ENCODE results near the gene KYAT1. TPM values are rescaled to one million over a fixed set of nuclear protein-coding genes. Genes with fewer than 3 reads are reported as not detected.
A peak's percentile ranks its signal among the peaks of the same experiment; 100 is the strongest.

Gene KYAT1
- total and polyA plus RNA-seq, 8 donors: 6.2 to 9.6 (median 7.2) TPM

- peak overlapping the region; percentile 80 to 91 for H3K27ac ChIP-seq
Measured at GRCh38 chr9:128913048-128913900, 31.5 kb upstream of the KYAT1 start.

GRCh38 chr9:128912270-128912853 is 30.6 kb upstream of the KYAT1 start:
- ATAC-seq (peak; percentile 68), DNase-seq (peak in 3 of 4 donors; percentile 68 to 82 (median 73))
- TF ChIP-seq CTCF (IDR thresholded peaks at IDR 0.05): no peak
- Histone ChIP-seq H3K4me3 (peak overlapping the region in 1 of 2 donors; percentile 23), H3K36me3 (peaks cover 0 to 65% of the 10 kb centered on the region in 2 donors), H3K9me3 (no peaks in the 10 kb centered on the region), H3K27me3 (no peaks in the 10 kb centered on the region), H3K4me1 (peaks cover 43 to 82% of the 10 kb centered on the region in 2 donors), H3K27ac (peak overlapping the region; percentile 80 to 91)
- intact Hi-C loops (cut with DNase I): no loop called here

More at GRCh38 chr9:128913048-128913900, 31.5 kb upstream of the KYAT1 start:
- ATAC-seq: peak; percentile 11
- H3K4me3 ChIP-seq: peak overlapping the region in 1 of 2 donors; percentile 23
- TF ChIP-seq CTCF (IDR thresholded peaks at IDR 0.05): no peak
- peaks cover 0 to 65% of the 10 kb centered on the region in 2 donors for H3K36me3 ChIP-seq
- DNase-seq: no peak
- H3K4me1 ChIP-seq: peaks cover 45 to 85% of the 10 kb centered on the region in 2 donors
- H3K27me3 ChIP-seq: no peaks in the 10 kb centered on the region
- intact Hi-C loops (cut with DNase I): no loop called here
- no peaks in the 10 kb centered on the region for H3K9me3 ChIP-seq

GRCh38 chr9:128911529-128912035 is 29.8 kb upstream of the KYAT1 start:
- Histone ChIP-seq H3K27me3 (no peaks in the 10 kb centered on the region), H3K4me1 (peaks cover 39 to 74% of the 10 kb centered on the region in 2 donors), H3K4me3 (no peak overlapping the region), H3K9me3 (no peaks in the 10 kb centered on the region), H3K36me3 (peaks cover 0 to 65% of the 10 kb centered on the region in 2 donors), H3K27ac (peak overlapping the region; percentile 80 to 91)
- DNase-seq (peak in 3 of 4 donors; percentile 60 to 83 (median 63)), ATAC-seq (peak; percentile 22)
- TF ChIP-seq CTCF (IDR thresholded peaks at IDR 0.05): no peak
- intact Hi-C loops (cut with DNase I): no loop called here

- no peak for TF ChIP-seq CTCF (IDR thresholded peaks at IDR 0.05)
- peaks cover 0 to 62% of the 10 kb centered on the region in 2 donors for H3K36me3 ChIP-seq
- no peak for ATAC-seq
- intact Hi-C loops (cut with DNase I): no loop called here
- H3K27me3 ChIP-seq: no peaks in the 10 kb centered on the region
- H3K4me1 ChIP-seq: peaks cover 35 to 67% of the 10 kb centered on the region in 2 donors
- no peaks in the 10 kb centered on the region for H3K9me3 ChIP-seq
- peak overlapping the region; percentile 80 to 91 for H3K27ac ChIP-seq
- DNase-seq: no peak
- H3K4me3 ChIP-seq: no peak overlapping the region
Measured at GRCh38 chr9:128910906-128911305, 29.2 kb upstream of the KYAT1 start.

DNA sequence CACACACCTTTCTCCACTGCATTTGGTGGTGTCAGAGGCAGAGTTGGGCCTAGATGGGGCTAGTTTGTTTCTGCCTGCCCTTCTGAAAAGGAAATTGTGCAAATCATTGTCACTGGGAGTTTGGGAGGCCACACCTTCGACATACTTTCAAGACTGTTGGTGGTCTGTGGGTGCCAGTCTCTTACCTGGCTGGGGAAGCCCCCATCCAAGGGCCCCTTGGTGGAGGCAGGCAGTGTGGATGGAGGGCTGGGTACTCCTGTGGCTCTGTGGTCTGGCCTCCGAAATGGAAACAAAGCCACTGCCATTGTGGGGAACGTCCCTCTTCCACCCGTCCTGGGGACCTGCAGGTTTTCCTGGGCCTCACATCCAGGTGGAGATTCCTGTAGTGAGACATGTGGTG is 28.1 kb upstream of the KYAT1 start:
- Histone ChIP-seq H3K27me3 (no peaks in the 10 kb centered on the region), H3K9me3 (no peaks in the 10 kb centered on the region), H3K4me3 (no peak overlapping the region), H3K4me1 (peaks cover 35 to 57% of the 10 kb centered on the region in 2 donors), H3K27ac (peak overlapping the region in 1 of 2 donors; percentile 80), H3K36me3 (peaks cover 0 to 55% of the 10 kb centered on the region in 2 donors)
- intact Hi-C loops (cut with DNase I): no loop called here
- ATAC-seq (no peak), DNase-seq (no peak)
- no peak for TF ChIP-seq CTCF (IDR thresholded peaks at IDR 0.05)
